ENCODE results near the gene PAFAH1B2.
"Not testable (repeated sequence)": the region's sequence is repeated elsewhere in the genome, so short reads cannot be mapped to it uniquely, and the experiment has no call there.

The PAFAH1B2 gene

GRCh38 chr11:117202386-117203068 lies 58.4 kb downstream of the PAFAH1B2 start:
- DNase-seq (ENCODE audit: low spot score) = no peak

- no peak for DNase-seq (ENCODE audit: low spot score)
These were observed 59.0 kb downstream of the PAFAH1B2 start for GRCh38 chr11:117203069-117203407.

- DNase-seq (ENCODE audit: low spot score) = no peak
These were observed 60.4 kb downstream of the PAFAH1B2 start for GRCh38 chr11:117204283-117205080.

- DNase-seq (ENCODE audit: low spot score) = no peak
These were observed 61.2 kb downstream of the PAFAH1B2 start for GRCh38 chr11:117205211-117205818.

- not testable (repeated sequence) for DNase-seq (ENCODE audit: low spot score)
These were observed 62.0 kb downstream of the PAFAH1B2 start for GRCh38 chr11:117206111-117206510.

GRCh38 chr11:117206859-117207258 lies 62.8 kb downstream of the PAFAH1B2 start:
- not testable (repeated sequence) for DNase-seq (ENCODE audit: low spot score)

- DNase-seq (ENCODE audit: low spot score) = not testable (repeated sequence)
These were observed 63.4 kb downstream of the PAFAH1B2 start for GRCh38 chr11:117207481-117207880.

GRCh38 chr11:117208710-117209109 lies 64.6 kb downstream of the PAFAH1B2 start:
- DNase-seq (ENCODE audit: low spot score) = not testable (repeated sequence)

GRCh38 chr11:117209351-117210125 lies 65.5 kb downstream of the PAFAH1B2 start:
- not testable (repeated sequence) for DNase-seq (ENCODE audit: low spot score)

- no peak for DNase-seq (ENCODE audit: low spot score)
These were observed 66.5 kb downstream of the PAFAH1B2 start for GRCh38 chr11:117210620-117211019.

GRCh38 chr11:117212697-117213355 lies 68.7 kb downstream of the PAFAH1B2 start:
- no peak for DNase-seq (ENCODE audit: low spot score)

GRCh38 chr11:117214404-117215110 lies 70.5 kb downstream of the PAFAH1B2 start:
- DNase-seq (ENCODE audit: low spot score) = no peak

- no peak for DNase-seq (ENCODE audit: low spot score)
These were observed 73.3 kb downstream of the PAFAH1B2 start for GRCh38 chr11:117217141-117218084.

GRCh38 chr11:117218133-117218915 lies 74.2 kb downstream of the PAFAH1B2 start:
- DNase-seq (ENCODE audit: low spot score) = no peak

GRCh38 chr11:117219001-117219400 lies 74.9 kb downstream of the PAFAH1B2 start:
- DNase-seq (ENCODE audit: low spot score) = no peak

- no peak for DNase-seq (ENCODE audit: low spot score)
These were observed 75.4 kb downstream of the PAFAH1B2 start for GRCh38 chr11:117219455-117219854.

GRCh38 chr11:117219995-117220394 lies 75.9 kb downstream of the PAFAH1B2 start:
- DNase-seq (ENCODE audit: low spot score) = no peak

- no peak for DNase-seq (ENCODE audit: low spot score)
These were observed 76.5 kb downstream of the PAFAH1B2 start for GRCh38 chr11:117220568-117220967.

Measured in COLO829 (cell line).